Loucy (cell line): ENCODE results near the gene LCE2B.

Experiments used
- CTCF ChIP-seq: fragments of 200-600 bp; sonication (generic); conservative IDR thresholded peaks from 2 replicates; pipeline ENCODE4 v1.5.1; 2014; ENCODE audit warnings: mild to moderate bottlenecking, antibody characterized with exemption, low read length
- EZH2phosphoT487 ChIP-seq: fragments of 200-600 bp; IDR thresholded peaks from 2 replicates; pipeline ENCODE4 v1.6.1; 2018; ENCODE audit warnings: antibody characterized with exemption, mild to moderate bottlenecking, moderate library complexity, borderline replicate concordance

GRCh38 chr1:152643945-152644344 is 42.0 kb upstream of the LCE2B start:
- TF ChIP-seq CTCF: no peak
- TF ChIP-seq EZH2phosphoT487: no peak
